SK-N-SH (cell line): ENCODE measurements around the gene BAG2.

Experiments
- CHD2 ChIP-seq: fragments of 150-350 bp; IDR thresholded peaks from 2 replicates; pipeline ENCODE4 v1.6.1; 2018; ENCODE audit warnings: low read length; ENCODE audit not compliant: partially characterized antibody
- CTCF ChIP-seq: fragments of 200-600 bp; sonication (generic); IDR thresholded peaks from 2 replicates; pipeline ENCODE4 v1.6.1; 2017; ENCODE audit warnings: antibody characterized with exemption, mild to moderate bottlenecking, moderate library complexity
- MAX ChIP-seq: IDR thresholded peaks from 2 replicates; pipeline ENCODE4 v1.4.0; 2012; ENCODE audit warnings: low read depth
- POLR2AphosphoS5 ChIP-seq: IDR thresholded peaks from 2 replicates; pipeline ENCODE4 v1.6.1; 2012; ENCODE audit warnings: low read depth, low read length
- RCOR1 ChIP-seq: fragments of 150-350 bp; IDR thresholded peaks from 2 replicates; pipeline ENCODE4 v1.6.1; 2017; ENCODE audit warnings: antibody characterized with exemption, low read length
- RFX5 ChIP-seq: IDR thresholded peaks from 2 replicates; pipeline ENCODE4 v1.6.1; 2012; ENCODE audit warnings: mild to moderate bottlenecking, improper control_type of control experiment, low read length
- SMC3 ChIP-seq: IDR thresholded peaks from 2 replicates; pipeline ENCODE4 v1.6.1; 2012; ENCODE audit warnings: low read depth, low read length, improper control_type of control experiment
- YY1 ChIP-seq: IDR thresholded peaks from 2 replicates; pipeline ENCODE4 v1.4.0; 2012; ENCODE audit warnings: low read depth, mild to moderate bottlenecking

GRCh38 chr6:57162028-57162427 lies 10.1 kb upstream of the BAG2 start:
- no peak for TF ChIP-seq CTCF
- TF ChIP-seq YY1, result no peak
- TF ChIP-seq CHD2, result no peak
- no peak for TF ChIP-seq MAX
- TF ChIP-seq RCOR1, result no peak
- no peak for TF ChIP-seq SMC3
- TF ChIP-seq POLR2AphosphoS5, result no peak
- TF ChIP-seq RFX5, result no peak
